ENCODE data around the gene ANKRD13A. TPM values are rescaled to one million over a fixed set of nuclear protein-coding genes. Genes with fewer than 3 reads are reported as not detected.
A peak's percentile ranks its signal among the peaks of the same experiment; 100 is the strongest.

The ANKRD13A gene
- total and polyA plus RNA-seq, 2 of the 13 experiments (the other 11 are each of a cell fraction or from before 2014, with no cell fraction given) = 34.1 to 41.6 TPM

DNA sequence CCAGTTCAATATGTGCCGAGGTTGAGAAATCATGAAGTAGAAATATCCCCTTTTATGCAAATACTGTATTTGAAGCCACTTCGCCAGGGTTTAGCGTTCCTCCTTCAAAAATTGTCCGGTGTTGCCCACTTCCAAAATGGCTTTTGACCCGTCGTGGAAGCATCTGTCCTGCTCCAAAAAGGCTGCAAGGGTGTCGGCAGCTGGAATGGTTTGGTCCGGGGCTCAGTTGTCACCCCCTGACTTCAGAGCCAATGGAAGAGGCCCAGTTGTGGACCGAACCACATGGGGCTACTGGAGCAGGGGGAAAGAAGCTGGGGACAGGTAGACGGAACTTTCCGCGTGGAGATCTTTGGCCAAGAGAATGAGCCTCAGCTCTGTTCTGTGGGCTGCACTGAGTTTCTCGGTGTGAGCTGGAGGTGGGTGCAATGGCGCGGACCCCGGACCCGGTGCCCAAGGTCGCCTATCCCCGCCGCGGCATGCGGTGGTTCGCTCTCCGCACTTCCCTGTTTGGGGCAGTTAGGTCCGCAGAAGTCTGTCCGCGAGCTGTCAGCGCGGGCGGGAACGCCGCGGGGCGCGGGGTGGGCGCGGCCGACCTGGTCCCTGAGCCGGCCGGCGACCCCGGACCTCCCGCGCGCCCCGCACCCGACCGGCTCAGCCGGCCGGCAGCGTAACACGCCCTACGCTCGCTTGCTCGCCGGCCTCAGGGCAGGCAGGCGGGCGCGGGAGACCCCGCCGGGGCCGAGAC, at the start of gene ANKRD13A (continued):
- TF ChIP-seq GMEB1 (CRISPR knock-in tag; IDR thresholded peaks at IDR 0.05; ENCODE audit: borderline replicate concordance) (peak; percentile 67), ZNF34 (CRISPR knock-in tag; IDR thresholded peaks at IDR 0.05; ENCODE audit: borderline replicate concordance) (no peak), RBM39 (IDR thresholded peaks at IDR 0.05; ENCODE audit: low read depth, low read length, poor library complexity, severe bottlenecking) (no peak), DZIP1 (CRISPR knock-in tag; IDR thresholded peaks at IDR 0.05) (0 out of 2 replicates have a peak, but pooled peaks have one; percentile 46), CERS6 (CRISPR knock-in tag; IDR thresholded peaks at IDR 0.05) (no peak), MED13 (CRISPR knock-in tag; IDR thresholded peaks at IDR 0.05) (no peak)
- TF ChIP-seq, protein P1, sequence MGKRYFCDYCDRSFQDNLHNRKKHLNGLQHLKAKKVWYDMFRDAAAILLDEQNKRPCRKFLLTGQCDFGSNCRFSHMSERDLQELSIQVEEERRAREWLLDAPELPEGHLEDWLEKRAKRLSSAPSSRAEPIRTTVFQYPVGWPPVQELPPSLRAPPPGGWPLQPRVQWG (CRISPR knock-in tag; IDR thresholded peaks at IDR 0.05; ENCODE audit: borderline replicate concordance, low read depth) = no peak
- TF ChIP-seq, protein P2, sequence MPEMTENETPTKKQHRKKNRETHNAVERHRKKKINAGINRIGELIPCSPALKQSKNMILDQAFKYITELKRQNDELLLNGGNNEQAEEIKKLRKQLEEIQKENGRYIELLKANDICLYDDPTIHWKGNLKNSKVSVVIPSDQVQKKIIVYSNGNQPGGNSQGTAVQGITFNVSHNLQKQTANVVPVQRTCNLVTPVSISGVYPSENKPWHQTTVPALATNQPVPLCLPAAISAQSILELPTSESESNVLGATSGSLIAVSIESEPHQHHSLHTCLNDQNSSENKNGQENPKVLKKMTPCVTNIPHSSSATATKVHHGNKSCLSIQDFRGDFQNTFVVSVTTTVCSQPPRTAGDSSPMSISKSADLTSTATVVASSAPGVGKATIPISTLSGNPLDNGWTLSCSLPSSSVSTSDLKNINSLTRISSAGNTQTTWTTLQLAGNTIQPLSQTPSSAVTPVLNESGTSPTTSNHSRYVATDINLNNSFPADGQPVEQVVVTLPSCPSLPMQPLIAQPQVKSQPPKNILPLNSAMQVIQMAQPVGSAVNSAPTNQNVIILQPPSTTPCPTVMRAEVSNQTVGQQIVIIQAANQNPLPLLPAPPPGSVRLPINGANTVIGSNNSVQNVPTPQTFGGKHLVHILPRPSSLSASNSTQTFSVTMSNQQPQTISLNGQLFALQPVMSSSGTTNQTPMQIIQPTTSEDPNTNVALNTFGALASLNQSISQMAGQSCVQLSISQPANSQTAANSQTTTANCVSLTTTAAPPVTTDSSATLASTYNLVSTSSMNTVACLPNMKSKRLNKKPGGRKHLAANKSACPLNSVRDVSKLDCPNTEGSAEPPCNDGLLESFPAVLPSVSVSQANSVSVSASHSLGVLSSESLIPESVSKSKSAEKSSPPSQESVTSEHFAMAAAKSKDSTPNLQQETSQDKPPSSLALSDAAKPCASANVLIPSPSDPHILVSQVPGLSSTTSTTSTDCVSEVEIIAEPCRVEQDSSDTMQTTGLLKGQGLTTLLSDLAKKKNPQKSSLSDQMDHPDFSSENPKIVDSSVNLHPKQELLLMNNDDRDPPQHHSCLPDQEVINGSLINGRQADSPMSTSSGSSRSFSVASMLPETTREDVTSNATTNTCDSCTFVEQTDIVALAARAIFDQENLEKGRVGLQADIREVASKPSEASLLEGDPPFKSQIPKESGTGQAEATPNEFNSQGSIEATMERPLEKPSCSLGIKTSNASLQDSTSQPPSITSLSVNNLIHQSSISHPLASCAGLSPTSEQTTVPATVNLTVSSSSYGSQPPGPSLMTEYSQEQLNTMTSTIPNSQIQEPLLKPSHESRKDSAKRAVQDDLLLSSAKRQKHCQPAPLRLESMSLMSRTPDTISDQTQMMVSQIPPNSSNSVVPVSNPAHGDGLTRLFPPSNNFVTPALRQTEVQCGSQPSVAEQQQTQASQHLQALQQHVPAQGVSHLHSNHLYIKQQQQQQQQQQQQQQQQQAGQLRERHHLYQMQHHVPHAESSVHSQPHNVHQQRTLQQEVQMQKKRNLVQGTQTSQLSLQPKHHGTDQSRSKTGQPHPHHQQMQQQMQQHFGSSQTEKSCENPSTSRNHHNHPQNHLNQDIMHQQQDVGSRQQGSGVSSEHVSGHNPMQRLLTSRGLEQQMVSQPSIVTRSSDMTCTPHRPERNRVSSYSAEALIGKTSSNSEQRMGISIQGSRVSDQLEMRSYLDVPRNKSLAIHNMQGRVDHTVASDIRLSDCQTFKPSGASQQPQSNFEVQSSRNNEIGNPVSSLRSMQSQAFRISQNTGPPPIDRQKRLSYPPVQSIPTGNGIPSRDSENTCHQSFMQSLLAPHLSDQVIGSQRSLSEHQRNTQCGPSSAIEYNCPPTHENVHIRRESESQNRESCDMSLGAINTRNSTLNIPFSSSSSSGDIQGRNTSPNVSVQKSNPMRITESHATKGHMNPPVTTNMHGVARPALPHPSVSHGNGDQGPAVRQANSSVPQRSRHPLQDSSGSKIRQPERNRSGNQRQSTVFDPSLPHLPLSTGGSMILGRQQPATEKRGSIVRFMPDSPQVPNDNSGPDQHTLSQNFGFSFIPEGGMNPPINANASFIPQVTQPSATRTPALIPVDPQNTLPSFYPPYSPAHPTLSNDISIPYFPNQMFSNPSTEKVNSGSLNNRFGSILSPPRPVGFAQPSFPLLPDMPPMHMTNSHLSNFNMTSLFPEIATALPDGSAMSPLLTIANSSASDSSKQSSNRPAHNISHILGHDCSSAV (CRISPR knock-in tag; IDR thresholded peaks at IDR 0.05; ENCODE audit: borderline replicate concordance) = no peak
- TF ChIP-seq, protein P3, sequence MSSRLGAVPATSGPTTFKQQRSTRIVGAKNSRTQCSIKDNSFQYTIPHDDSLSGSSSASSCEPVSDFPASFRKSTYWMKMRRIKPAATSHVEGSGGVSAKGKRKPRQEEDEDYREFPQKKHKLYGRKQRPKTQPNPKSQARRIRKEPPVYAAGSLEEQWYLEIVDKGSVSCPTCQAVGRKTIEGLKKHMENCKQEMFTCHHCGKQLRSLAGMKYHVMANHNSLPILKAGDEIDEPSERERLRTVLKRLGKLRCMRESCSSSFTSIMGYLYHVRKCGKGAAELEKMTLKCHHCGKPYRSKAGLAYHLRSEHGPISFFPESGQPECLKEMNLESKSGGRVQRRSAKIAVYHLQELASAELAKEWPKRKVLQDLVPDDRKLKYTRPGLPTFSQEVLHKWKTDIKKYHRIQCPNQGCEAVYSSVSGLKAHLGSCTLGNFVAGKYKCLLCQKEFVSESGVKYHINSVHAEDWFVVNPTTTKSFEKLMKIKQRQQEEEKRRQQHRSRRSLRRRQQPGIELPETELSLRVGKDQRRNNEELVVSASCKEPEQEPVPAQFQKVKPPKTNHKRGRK (CRISPR knock-in tag; IDR thresholded peaks at IDR 0.05) = no peak

Measured in HepG2 (cell line).